ENCODE data around the gene OR6J1.

- TF ChIP-seq CTCF (conservative IDR thresholded peaks at IDR 0.05; ENCODE audit: low read depth, low read length) (peak; percentile 61), EZH2 (IDR thresholded peaks at IDR 0.05; ENCODE audit: low read length, unreplicated experiment) (no peak), EZH2phosphoT487 (IDR thresholded peaks at IDR 0.05; ENCODE audit: borderline replicate concordance, low read length) (no peak)
These were observed 13.7 kb upstream of the OR6J1 start for GRCh38 chr14:22657861-22658260.

All from PC-3 (cell line).